ENCODE data around the gene DLX3.

- no peak for TF ChIP-seq POLR2A (IDR thresholded peaks at IDR 0.05)
- TF ChIP-seq CTCF (IDR thresholded peaks at IDR 0.05), result no peak
- TF ChIP-seq POLR2AphosphoS5 (IDR thresholded peaks at IDR 0.05), result peak in 2 of 3 donors; percentile 44 to 75
Measured at GRCh38 chr17:50037321-50038107, 42.5 kb upstream of the DLX3 start.
